Liver (tissue), 3 donors: ENCODE measurements around the gene MUS81.

Experiments used
- FOXA1 ChIP-seq: IDR thresholded peaks from 2 replicates; pipeline ENCODE4 v1.6.1; 2016; ENCODE audit warnings: antibody characterized with exemption
- FOXA2 ChIP-seq: IDR thresholded peaks from 2 replicates; pipeline ENCODE4 v1.6.1; 2016; ENCODE audit warnings: antibody characterized with exemption
- SP1 ChIP-seq: IDR thresholded peaks from 2 replicates; pipeline ENCODE4 v1.6.1; 2018; ENCODE audit warnings: antibody characterized with exemption, mild to moderate bottlenecking
- TAF1 ChIP-seq: conservative IDR thresholded peaks from 2 replicates; pipeline ENCODE4 v1.6.1; 2016; ENCODE audit warnings: antibody characterized with exemption, mild to moderate bottlenecking
- YY1 ChIP-seq: IDR thresholded peaks from 2 replicates; pipeline ENCODE4 v1.6.1; 2016; ENCODE audit warnings: antibody characterized with exemption, mild to moderate bottlenecking
- TF ChIP-seq, protein P1 (sequence below): fragments of 150-350 bp; IDR thresholded peaks from 2 replicates; pipeline ENCODE4 v1.5.1; 2017; ENCODE audit warnings: improper control_type of control experiment, low read depth, low read length; ENCODE audit not compliant: missing input control
- TF ChIP-seq, protein P2 (sequence below): IDR thresholded peaks from 2 replicates; pipeline ENCODE4 v1.6.1; 2016; ENCODE audit warnings: antibody characterized with exemption
- TF ChIP-seq, protein P3 (sequence below): IDR thresholded peaks from 2 replicates; pipeline ENCODE4 v1.6.1; 2016; ENCODE audit warnings: antibody characterized with exemption, mild to moderate bottlenecking
- TF ChIP-seq, protein P4 (sequence below): IDR thresholded peaks from 2 replicates; pipeline ENCODE4 v1.6.1; 2016; ENCODE audit warnings: antibody characterized with exemption
- donor health status: healthy.
- donor health status: healthy.

DNA sequence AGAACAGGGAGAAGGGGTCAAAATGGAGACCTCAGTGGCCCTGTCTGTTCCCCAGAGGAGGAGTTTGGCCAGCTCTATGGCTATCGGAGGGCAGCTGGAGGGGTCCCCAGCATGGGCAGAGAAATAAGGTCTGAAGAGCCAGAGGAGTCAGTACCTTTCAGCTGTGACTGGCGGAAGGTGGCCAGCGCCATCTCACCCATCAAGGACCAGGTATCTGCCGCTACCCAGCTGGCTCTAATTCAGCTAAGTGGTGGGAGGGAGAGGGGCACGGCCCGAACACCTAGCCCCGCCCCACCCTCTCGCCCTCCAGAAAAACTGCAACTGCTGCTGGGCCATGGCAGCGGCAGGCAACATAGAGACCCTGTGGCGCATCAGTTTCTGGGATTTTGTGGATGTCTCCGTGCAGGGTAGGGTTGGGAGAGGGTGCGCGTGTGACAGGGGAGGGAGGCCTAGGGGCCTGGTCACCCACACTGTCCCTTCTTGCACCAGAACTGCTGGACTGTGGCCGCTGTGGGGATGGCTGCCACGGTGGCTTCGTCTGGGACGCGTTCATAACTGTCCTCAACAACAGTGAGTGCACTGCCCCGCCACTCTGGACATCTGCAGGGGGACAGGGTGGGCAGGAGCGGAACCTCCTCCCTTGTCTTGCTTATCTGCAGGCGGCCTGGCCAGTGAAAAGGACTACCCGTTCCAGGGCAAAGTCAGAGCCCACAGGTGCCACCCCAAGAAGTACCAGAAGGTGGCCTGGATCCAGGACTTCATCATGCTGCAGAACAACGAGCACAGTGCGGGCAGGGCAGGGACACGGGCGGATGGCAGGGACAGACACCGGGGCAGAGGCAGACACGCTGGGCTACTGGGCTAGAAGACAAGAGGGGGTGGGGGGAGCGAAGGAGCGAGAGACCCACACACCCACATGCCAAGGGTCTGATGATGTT lies 22.2 kb downstream of the MUS81 start:
- TF ChIP-seq, protein P1, sequence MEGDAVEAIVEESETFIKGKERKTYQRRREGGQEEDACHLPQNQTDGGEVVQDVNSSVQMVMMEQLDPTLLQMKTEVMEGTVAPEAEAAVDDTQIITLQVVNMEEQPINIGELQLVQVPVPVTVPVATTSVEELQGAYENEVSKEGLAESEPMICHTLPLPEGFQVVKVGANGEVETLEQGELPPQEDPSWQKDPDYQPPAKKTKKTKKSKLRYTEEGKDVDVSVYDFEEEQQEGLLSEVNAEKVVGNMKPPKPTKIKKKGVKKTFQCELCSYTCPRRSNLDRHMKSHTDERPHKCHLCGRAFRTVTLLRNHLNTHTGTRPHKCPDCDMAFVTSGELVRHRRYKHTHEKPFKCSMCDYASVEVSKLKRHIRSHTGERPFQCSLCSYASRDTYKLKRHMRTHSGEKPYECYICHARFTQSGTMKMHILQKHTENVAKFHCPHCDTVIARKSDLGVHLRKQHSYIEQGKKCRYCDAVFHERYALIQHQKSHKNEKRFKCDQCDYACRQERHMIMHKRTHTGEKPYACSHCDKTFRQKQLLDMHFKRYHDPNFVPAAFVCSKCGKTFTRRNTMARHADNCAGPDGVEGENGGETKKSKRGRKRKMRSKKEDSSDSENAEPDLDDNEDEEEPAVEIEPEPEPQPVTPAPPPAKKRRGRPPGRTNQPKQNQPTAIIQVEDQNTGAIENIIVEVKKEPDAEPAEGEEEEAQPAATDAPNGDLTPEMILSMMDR: no peak
- TF ChIP-seq, protein P2, sequence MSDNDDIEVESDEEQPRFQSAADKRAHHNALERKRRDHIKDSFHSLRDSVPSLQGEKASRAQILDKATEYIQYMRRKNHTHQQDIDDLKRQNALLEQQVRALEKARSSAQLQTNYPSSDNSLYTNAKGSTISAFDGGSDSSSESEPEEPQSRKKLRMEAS: no peak
- TF ChIP-seq, protein P3, sequence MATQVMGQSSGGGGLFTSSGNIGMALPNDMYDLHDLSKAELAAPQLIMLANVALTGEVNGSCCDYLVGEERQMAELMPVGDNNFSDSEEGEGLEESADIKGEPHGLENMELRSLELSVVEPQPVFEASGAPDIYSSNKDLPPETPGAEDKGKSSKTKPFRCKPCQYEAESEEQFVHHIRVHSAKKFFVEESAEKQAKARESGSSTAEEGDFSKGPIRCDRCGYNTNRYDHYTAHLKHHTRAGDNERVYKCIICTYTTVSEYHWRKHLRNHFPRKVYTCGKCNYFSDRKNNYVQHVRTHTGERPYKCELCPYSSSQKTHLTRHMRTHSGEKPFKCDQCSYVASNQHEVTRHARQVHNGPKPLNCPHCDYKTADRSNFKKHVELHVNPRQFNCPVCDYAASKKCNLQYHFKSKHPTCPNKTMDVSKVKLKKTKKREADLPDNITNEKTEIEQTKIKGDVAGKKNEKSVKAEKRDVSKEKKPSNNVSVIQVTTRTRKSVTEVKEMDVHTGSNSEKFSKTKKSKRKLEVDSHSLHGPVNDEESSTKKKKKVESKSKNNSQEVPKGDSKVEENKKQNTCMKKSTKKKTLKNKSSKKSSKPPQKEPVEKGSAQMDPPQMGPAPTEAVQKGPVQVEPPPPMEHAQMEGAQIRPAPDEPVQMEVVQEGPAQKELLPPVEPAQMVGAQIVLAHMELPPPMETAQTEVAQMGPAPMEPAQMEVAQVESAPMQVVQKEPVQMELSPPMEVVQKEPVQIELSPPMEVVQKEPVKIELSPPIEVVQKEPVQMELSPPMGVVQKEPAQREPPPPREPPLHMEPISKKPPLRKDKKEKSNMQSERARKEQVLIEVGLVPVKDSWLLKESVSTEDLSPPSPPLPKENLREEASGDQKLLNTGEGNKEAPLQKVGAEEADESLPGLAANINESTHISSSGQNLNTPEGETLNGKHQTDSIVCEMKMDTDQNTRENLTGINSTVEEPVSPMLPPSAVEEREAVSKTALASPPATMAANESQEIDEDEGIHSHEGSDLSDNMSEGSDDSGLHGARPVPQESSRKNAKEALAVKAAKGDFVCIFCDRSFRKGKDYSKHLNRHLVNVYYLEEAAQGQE: no peak
- no peak for TF ChIP-seq FOXA2
- TF ChIP-seq TAF1: no peak
- TF ChIP-seq, protein P4, sequence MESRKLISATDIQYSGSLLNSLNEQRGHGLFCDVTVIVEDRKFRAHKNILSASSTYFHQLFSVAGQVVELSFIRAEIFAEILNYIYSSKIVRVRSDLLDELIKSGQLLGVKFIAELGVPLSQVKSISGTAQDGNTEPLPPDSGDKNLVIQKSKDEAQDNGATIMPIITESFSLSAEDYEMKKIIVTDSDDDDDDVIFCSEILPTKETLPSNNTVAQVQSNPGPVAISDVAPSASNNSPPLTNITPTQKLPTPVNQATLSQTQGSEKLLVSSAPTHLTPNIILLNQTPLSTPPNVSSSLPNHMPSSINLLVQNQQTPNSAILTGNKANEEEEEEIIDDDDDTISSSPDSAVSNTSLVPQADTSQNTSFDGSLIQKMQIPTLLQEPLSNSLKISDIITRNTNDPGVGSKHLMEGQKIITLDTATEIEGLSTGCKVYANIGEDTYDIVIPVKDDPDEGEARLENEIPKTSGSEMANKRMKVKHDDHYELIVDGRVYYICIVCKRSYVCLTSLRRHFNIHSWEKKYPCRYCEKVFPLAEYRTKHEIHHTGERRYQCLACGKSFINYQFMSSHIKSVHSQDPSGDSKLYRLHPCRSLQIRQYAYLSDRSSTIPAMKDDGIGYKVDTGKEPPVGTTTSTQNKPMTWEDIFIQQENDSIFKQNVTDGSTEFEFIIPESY: no peak
- TF ChIP-seq FOXA1: no peak
- no peak for TF ChIP-seq SP1
- TF ChIP-seq YY1: no peak
